ENCODE results near the gene CCDC122.

The CCDC122 gene

GRCh38 chr13:43805071-43805468 lies 74.5 kb downstream of the CCDC122 start:
- no peak for DNase-seq (ENCODE audit: low read depth in 1 of 2, low spot score in 1 of 2)

DNA sequence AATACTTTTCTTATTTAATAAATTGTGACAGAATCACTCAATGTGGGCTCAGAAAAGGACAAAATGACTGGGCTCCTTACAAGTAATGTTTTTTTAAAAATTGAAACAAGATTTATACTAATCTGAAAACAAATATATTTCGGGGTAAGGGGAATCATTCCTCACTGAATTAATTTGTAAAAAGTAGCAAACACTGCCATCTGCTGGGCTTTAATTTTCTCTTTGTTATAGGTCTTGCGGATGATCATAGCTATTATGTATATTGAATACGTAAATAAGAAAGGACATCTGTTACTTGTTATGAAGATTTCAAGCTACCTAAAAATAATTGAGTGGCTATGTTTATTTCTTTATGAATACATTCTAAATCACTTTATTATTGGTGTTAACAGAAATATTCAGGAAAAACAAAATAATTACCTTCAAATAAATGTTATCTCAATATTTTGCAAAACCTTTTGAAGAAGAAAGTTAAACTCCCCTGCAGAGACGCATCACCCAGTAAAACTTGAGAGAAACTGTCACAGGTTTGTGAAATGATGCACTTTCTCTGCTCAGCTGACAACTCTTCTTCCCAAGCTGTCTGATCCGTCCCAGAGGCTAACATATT lies 75.0 kb downstream of the CCDC122 start:
- no peak for DNase-seq (ENCODE audit: low read depth in 1 of 2, low spot score in 1 of 2)

- no peak for DNase-seq (ENCODE audit: low read depth in 1 of 2, low spot score in 1 of 2)
Observed at GRCh38 chr13:43802511-43802910, 77.0 kb downstream of the CCDC122 start.

DNA sequence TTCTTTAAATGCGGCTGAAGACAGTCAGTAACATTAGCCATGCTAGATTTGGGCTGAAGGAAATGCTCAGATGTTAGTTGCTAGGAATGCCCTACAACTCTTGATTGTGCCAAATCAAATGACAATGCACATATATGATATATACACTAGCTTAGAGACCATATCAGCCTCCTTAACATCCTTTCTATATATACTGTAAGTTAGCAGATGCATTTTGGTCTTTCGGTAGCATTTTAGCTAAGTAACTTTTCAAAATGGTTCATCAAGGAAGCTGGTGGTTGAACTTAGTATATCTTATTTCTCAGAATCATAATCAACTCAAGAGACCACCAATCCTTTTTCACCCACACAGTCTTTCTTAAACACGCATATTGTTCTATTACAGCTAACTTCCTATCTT lies 78.7 kb downstream of the CCDC122 start:
- no peak for DNase-seq (ENCODE audit: low read depth in 1 of 2, low spot score in 1 of 2)

DNA sequence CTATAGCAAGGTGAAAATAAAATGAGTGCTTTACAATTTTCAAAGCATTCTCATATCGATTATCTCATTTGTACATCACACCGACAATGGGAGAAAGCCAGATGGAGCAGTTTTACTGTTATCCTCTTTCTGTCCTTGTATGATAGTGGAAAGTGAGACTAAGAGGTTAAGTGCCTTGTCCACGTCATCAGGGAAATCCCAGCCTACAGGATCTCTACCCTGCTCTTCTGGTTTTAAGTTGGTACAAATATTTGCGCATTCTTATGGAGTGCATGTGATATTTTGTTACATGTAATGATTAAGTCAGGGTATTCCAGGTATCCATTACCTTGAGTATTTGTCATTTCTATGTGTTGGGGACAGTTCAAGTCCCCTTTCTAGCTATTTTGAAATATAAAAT lies 80.3 kb downstream of the CCDC122 start:
- DNase-seq (ENCODE audit: low read depth in 1 of 2, low spot score in 1 of 2), result no peak

DNA sequence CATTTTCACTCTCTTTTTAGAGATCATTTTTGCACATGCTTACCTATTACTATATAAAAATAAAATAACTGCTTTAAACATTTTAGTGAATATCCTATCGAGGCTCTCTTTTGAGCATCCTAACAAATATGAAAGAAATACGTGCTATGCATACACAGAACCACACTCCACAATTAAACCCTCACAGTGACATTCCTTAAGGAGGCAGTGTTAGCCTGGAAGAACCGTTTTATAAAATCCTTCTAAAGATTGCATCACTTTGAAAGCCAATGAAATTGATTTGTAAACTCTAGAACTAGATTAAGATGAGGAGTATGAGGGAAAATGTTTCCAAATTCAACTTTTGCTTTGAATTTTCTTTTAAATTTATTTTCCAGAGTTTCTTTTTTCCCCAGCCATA lies 81.7 kb downstream of the CCDC122 start:
- DNase-seq (ENCODE audit: low read depth in 1 of 2, low spot score in 1 of 2), result no peak

- no peak for DNase-seq (ENCODE audit: low read depth in 1 of 2, low spot score in 1 of 2)
Observed at GRCh38 chr13:43797159-43797558, 82.4 kb downstream of the CCDC122 start.

DNA sequence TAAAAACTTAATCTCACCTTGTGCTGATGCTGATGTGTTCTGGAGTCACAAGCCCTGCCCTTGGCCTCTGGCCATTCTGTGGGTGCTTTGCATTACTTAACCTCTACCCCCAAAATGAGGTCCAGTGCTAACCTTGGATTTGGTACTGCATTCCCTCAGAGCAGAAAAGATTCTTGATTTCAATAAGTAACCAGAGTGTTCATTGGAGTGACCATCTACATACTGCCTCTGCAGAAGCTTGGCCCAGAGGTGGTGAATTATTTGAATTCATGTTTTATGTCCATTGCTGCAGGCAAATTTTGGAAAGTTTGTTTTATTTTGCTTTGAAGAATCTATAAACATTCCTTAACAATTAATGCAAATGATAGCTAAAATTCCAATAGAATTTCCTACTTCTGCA lies 85.1 kb downstream of the CCDC122 start:
- no peak for DNase-seq (ENCODE audit: low read depth in 1 of 2, low spot score in 1 of 2)

DNA sequence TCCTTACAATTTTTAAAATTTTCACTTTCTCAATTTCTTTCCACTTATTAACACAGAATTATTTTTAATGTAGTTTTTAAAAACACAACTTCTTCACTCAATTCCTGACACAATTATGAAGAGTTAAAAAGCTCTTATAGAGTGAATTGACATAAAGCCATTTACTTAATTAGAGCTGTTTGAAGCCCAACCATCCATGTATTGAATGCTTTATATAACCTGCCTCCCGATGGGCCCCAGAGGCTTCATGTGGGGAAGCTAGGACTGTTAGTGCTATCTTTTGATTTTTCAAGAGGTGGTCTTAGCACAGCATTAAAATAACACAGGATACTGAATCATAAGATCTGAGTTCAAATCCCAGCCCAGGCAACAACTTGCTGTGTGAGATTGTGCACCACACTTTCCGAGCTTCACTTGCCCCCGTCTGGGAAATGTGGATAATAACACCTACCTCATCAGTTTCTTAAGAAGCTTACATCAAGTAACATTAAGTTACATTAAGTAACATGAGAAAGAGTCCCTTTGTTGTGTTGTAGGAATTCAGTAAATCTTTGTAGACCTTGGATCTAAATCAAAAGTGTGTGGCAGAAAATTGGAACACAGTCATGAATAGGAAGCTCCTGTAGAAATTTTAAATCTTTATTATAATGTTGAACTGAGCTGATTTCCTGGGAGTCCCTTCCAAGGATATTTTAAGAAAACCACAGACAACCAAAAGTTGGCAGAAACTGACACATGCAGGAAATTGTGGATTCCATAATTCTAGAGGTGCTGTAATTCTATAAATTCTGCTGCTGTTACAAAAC lies 87.3 kb downstream of the CCDC122 start:
- no peak for DNase-seq (ENCODE audit: low read depth in 1 of 2, low spot score in 1 of 2)

DNA sequence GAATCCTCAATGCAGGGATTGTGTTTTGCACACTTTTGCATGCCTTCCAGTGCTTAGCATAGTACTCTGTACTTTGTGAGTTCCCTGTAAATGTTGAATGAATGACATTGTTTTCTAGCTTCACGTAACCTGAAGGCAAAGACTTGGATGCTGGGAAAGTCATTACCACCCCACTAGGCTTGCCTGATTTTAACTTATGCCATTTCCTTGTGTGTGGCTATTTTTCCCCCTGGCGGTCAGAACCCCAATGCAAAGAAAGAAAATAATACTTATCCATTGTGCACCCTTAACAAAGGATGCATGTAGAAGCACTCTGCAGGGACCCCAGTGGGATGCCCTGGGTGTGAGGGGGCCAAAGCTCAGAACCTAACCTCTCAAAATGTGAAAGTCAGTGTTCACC lies 91.5 kb downstream of the CCDC122 start:
- no peak for DNase-seq (ENCODE audit: low read depth in 1 of 2, low spot score in 1 of 2)

DNA sequence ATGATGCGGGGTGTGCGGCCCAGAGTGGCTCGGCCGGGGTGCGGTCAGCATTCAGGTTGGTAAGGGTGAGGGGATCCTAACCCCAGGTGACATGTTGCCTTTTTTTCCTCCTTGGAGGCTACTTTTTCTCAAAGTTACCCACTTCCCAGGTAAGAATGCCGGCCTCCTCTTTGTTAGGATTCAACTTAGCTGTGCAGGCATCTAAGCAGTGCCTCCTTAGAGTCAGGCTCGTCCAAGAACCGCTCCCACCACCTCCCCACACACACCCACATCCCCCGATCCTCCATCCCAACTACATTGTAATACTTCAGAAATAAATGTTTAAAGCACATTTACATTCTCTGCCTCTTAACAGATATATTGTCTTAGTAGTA lies 92.0 kb downstream of the CCDC122 start:
- DNase-seq (ENCODE audit: low read depth in 1 of 2, low spot score in 1 of 2), result no peak

GRCh38 chr13:43786766-43787517 lies 92.6 kb downstream of the CCDC122 start, which contains the start of gene ENOX1:
Gene ENOX1, minus strand, starts transcription at chr13:43786972.
- DNase-seq (ENCODE audit: low read depth in 1 of 2, low spot score in 1 of 2), result no peak

GRCh38 chr13:43786472-43786765 lies 93.1 kb downstream of the CCDC122 start:
- no peak for DNase-seq (ENCODE audit: low read depth in 1 of 2, low spot score in 1 of 2)

Measured in activated CD4-positive, alpha-beta T cell treated with anti-CD3 and anti-CD28 coated beads, Interleukin-2, amount 50 U/mL, for 24 hours (primary cell).